Keratinocyte (primary cell): ENCODE measurements around the gene ASB10. TPM values are rescaled to one million over a fixed set of nuclear protein-coding genes. Genes with fewer than 3 reads are reported as not detected.

ENCODE experiments used
- DNase-seq: peaks from one replicate; pipeline ENCODE4 v3.0.0-alpha.2; 2011; ENCODE audit warnings: low read depth, missing footprints, low spot score
- FAIRE-seq: peaks from 2 replicates; lab custom pipeline; 2011; peaks lifted over from hg19 to GRCh38; lab: Jason Lieb, UNC
- H2AFZ ChIP-seq: 2 replicates; pipeline ENCODE4 v1.6.0; 2012; ENCODE audit warnings: low read length, control low read depth, inconsistent platforms; ENCODE audit not compliant: control insufficient read depth
- H3K27ac ChIP-seq: 2 replicates; pipeline ENCODE4 v1.5.1; 2011; ENCODE audit warnings: low read length; ENCODE audit not compliant: control insufficient read depth, insufficient read depth
- H3K27me3 ChIP-seq: 3 replicates; pipeline ENCODE4 v1.6.0; 2011; ENCODE audit warnings: low read length; ENCODE audit not compliant: control insufficient read depth, insufficient read depth; ENCODE audit errors: extremely low read depth
- H3K36me3 ChIP-seq, 2 experiments: 2 replicates in 1 of 2; 3 replicates in 1 of 2; pipeline ENCODE4 v1.5.1; 2011; ENCODE audit warnings: low read length in 2 of 2, mild to moderate bottlenecking in 1 of 2; ENCODE audit not compliant: control insufficient read depth in 2 of 2, insufficient read depth in 2 of 2; ENCODE audit errors: extremely low read depth in 1 of 2
- H3K4me1 ChIP-seq: 3 replicates; pipeline ENCODE4 v1.5.1; 2011; ENCODE audit warnings: low read length; ENCODE audit not compliant: control insufficient read depth, insufficient read depth; ENCODE audit errors: extremely low read depth
- H3K4me2 ChIP-seq: 3 replicates; pipeline ENCODE4 v1.6.0; 2011; ENCODE audit warnings: low read depth, low read length; ENCODE audit not compliant: control insufficient read depth, insufficient read depth; ENCODE audit errors: extremely low read depth
- H3K4me3 ChIP-seq, 3 experiments: fragments of 200-600 bp in 1 of 3; sonication (generic) in 1 of 3; 2 replicates in 2 of 3; 3 replicates in 1 of 3; pipeline ENCODE4 v1.5.1; 2011 to 2016; ENCODE audit warnings: low read length in 3 of 3, mild to moderate bottlenecking in 3 of 3, control low read depth in 2 of 3, inconsistent platforms in 1 of 3, low read depth in 1 of 3, mixed read lengths in 1 of 3, mixed run types in 1 of 3, moderate library complexity in 1 of 3; ENCODE audit not compliant: control insufficient read depth in 2 of 3, insufficient read depth in 2 of 3; ENCODE audit errors: extremely low read depth in 1 of 3
- H3K79me2 ChIP-seq: 2 replicates; pipeline ENCODE4 v1.6.0; 2012; ENCODE audit warnings: low read length; ENCODE audit not compliant: control insufficient read depth, insufficient read depth
- H3K9ac ChIP-seq: 3 replicates; pipeline ENCODE4 v1.6.0; 2011; ENCODE audit warnings: low read length; ENCODE audit not compliant: control insufficient read depth, insufficient read depth; ENCODE audit errors: extremely low read depth
- H3K9me1 ChIP-seq: 3 replicates; pipeline ENCODE4 v1.6.0; 2011; ENCODE audit warnings: low read length; ENCODE audit not compliant: control insufficient read depth, insufficient read depth; ENCODE audit errors: extremely low read depth
- H3K9me3 ChIP-seq: 2 replicates; pipeline ENCODE4 v1.5.1; 2012; ENCODE audit warnings: low read depth, low read length; ENCODE audit not compliant: control insufficient read depth
- H4K20me1 ChIP-seq: 3 replicates; pipeline ENCODE4 v1.6.0; 2011; ENCODE audit warnings: low read length; ENCODE audit not compliant: control insufficient read depth, insufficient read depth; ENCODE audit errors: extremely low read depth
- EZH2 ChIP-seq: IDR thresholded peaks from one replicate; pipeline ENCODE4 v1.6.1; 2012; ENCODE audit warnings: inconsistent platforms, mild to moderate bottlenecking, low read length, moderate library complexity
- dilution Hi-C: fragments of 300-500 bp; cut with MboI; formaldehyde crosslinking; loops from one replicate; pipeline ENCODE4 v1.7.0; 2020; ENCODE audit warnings: low sequenced_read_pairs; ENCODE audit not compliant: extremely low pct_ligation_motif_present
- polyA plus RNA-seq, 5 experiments: library from polyadenylated mRNA; depleted of rRNA in 3 of 5; stranded (reverse) in 3 of 5; stranded (forward) in 1 of 5; unstranded in 1 of 5; fragments of >200 nt; gene quantifications; 1 replicate in 1 of 5; 2 replicates in 3 of 5; 3 replicates in 1 of 5; pipeline versions ENCODE4 v1.2.1 to v1.2.3, GENCODE V29; 2011 to 2012; ENCODE audit warnings: missing spikeins in 2 of 5, low read depth in 1 of 5, low replicate concordance in 1 of 5
- TF ChIP-seq, protein P1 (sequence below), 3 experiments: IDR thresholded peaks in 1 of 3; conservative IDR thresholded peaks in 1 of 3; optimal IDR thresholded peaks in 1 of 3; 2 replicates in 2 of 3; 3 replicates in 1 of 3; pipeline versions ENCODE3 to v1.5.1; 2011; ENCODE audit warnings: low read length in 3 of 3, mild to moderate bottlenecking in 3 of 3, moderate library complexity in 2 of 3, control low read depth in 1 of 3, inconsistent platforms in 1 of 3; ENCODE audit not compliant: insufficient read depth in 2 of 3; ENCODE audit errors: extremely low read depth in 1 of 3

ASB10 gene
- polyA plus RNA-seq, 1 donor (not counting 4 experiments of a cell fraction or from before 2014, with no cell fraction given) = not detected

DNA sequence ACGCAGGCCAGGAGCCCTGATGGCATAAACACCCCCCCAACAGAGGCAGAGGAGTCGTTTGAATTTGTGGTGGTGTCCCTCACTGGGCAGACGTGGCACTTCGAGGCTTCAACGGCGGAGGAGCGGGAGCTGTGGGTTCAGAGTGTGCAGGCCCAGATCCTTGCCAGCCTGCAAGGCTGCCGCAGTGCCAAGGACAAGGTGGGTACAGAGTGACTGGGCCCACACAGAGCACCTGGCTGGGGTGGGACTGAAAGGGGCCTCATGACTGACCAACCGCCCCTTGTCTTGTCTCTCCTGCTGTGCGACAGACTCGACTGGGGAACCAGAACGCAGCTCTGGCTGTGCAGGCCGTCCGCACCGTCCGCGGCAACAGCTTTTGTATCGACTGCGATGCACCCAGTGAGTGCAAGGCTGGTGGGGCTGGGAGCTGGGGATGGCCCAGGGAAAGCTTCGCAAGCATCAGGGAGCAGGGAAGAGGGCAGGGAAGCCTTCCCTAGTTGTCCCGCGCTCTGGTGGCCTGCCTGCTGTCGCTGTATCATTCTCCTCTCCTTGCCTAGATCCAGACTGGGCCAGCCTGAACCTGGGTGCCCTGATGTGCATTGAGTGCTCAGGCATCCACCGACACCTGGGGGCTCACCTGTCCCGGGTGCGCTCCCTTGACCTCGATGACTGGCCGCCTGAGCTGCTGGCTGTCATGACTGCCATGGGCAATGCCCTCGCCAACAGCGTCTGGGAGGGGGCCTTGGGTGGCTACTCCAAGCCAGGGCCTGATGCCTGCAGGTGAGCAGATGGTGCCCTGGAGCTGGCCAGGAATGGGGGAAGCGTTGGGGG lies 45.0 kb downstream of the ASB10 start:
- FAIRE-seq (no peak), DNase-seq (no peak)
- no peaks in the 10 kb centered on the region for H3K9me3 ChIP-seq
- H3K9me1 ChIP-seq = no peaks in the 10 kb centered on the region
- TF ChIP-seq, protein P1, sequence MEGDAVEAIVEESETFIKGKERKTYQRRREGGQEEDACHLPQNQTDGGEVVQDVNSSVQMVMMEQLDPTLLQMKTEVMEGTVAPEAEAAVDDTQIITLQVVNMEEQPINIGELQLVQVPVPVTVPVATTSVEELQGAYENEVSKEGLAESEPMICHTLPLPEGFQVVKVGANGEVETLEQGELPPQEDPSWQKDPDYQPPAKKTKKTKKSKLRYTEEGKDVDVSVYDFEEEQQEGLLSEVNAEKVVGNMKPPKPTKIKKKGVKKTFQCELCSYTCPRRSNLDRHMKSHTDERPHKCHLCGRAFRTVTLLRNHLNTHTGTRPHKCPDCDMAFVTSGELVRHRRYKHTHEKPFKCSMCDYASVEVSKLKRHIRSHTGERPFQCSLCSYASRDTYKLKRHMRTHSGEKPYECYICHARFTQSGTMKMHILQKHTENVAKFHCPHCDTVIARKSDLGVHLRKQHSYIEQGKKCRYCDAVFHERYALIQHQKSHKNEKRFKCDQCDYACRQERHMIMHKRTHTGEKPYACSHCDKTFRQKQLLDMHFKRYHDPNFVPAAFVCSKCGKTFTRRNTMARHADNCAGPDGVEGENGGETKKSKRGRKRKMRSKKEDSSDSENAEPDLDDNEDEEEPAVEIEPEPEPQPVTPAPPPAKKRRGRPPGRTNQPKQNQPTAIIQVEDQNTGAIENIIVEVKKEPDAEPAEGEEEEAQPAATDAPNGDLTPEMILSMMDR (optimal IDR thresholded peaks at IDR 0.05 in 1 of 3, IDR thresholded peaks at IDR 0.05 in 1 of 3, conservative IDR thresholded peaks at IDR 0.05 in 1 of 3; ENCODE audit: extremely low read depth in 1 of 3, insufficient read depth in 2 of 3, low read length in 3 of 3) = no peak
- TF ChIP-seq EZH2 = no peak
- H3K27me3 ChIP-seq = no peaks in the 10 kb centered on the region
- no peak overlapping the region for H3K9ac ChIP-seq
- no peak overlapping the region for H3K4me3 ChIP-seq
- H3K36me3 ChIP-seq = peaks cover 43 to 44% of the 10 kb centered on the region in 2 experiments
- H3K4me2 ChIP-seq = no peak overlapping the region
- H3K79me2 ChIP-seq = no peaks in the 10 kb centered on the region
- H2AFZ ChIP-seq = no peak overlapping the region
- peaks cover 9% of the 10 kb centered on the region for H3K4me1 ChIP-seq
- no peak overlapping the region for H3K27ac ChIP-seq
- H4K20me1 ChIP-seq = no peaks in the 10 kb centered on the region
- dilution Hi-C loops = no loop called here

DNA sequence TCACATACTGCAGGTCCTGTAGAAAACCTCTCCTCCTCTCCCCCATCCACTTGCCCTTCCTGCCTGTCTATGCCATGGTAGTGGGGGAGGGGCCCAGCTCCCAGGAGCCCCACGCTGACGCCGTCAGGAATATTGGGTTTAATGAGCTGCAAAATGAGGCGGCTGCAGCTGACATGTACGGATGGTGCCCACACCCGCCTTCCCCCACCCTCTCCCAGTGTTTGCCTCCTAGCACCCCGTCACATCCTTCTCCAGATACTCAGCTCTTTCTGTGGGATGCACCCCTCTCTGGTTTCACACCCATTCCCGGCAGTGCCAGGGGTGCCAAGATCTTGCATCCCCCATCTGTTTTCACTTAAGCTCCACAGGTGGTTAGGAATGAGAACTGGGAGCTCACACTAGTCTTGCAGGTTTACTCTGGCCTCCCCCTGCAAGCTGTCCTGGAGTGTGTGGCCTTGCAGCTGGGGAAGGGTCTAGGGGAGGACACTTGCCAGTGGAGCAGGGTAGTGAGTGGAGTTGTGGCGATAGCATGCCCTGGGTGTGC lies 45.7 kb downstream of the ASB10 start:
- FAIRE-seq = no peak
- TF ChIP-seq, protein P1 (optimal IDR thresholded peaks at IDR 0.05 in 1 of 3, IDR thresholded peaks at IDR 0.05 in 1 of 3, conservative IDR thresholded peaks at IDR 0.05 in 1 of 3; ENCODE audit: extremely low read depth in 1 of 3, insufficient read depth in 2 of 3, low read length in 3 of 3) = no peak
- Histone ChIP-seq H3K4me2 (no peak overlapping the region), H3K27me3 (no peaks in the 10 kb centered on the region), H3K9me1 (no peaks in the 10 kb centered on the region), H3K27ac (no peak overlapping the region), H3K4me1 (peaks cover 9% of the 10 kb centered on the region), H3K36me3 (peaks cover 45 to 47% of the 10 kb centered on the region in 2 experiments), H4K20me1 (no peaks in the 10 kb centered on the region), H2AFZ (no peak overlapping the region), H3K79me2 (no peaks in the 10 kb centered on the region), H3K9me3 (no peaks in the 10 kb centered on the region), H3K4me3 (no peak overlapping the region), H3K9ac (no peak overlapping the region)
- DNase-seq = no peak
- dilution Hi-C loops = no loop called here
